Stimulated activated naive CD4-positive, alpha-beta T cell (primary cell): ENCODE results near the gene ARHGEF2.
A peak's percentile ranks its signal among the peaks of the same experiment; 100 is the strongest.

Experiments used
- DNase-seq, 6 experiments: peaks; one replicate each; lab custom pipeline; 2025; lab: John Stamatoyannopoulos, UW

The ARHGEF2 gene

GRCh38 chr1:155978325-155978972, at the start of gene ARHGEF2:
TSS of gene ARHGEF2 (minus strand) at chr1:155978547. CDS start at chr1:155978427, 120 bp downstream.
- DNase-seq = peak; percentile 54 to 72 (median 64)

- no peak for DNase-seq
Measured at GRCh38 chr1:156026588-156026987, 48.2 kb upstream of the ARHGEF2 start.

- no peak for DNase-seq
Measured at GRCh38 chr1:156025876-156026275, 47.5 kb upstream of the ARHGEF2 start.

GRCh38 chr1:156024801-156025200, 46.5 kb upstream of the ARHGEF2 start:
- DNase-seq = no peak

- no peak for DNase-seq
Measured at GRCh38 chr1:156021954-156022353, 43.6 kb upstream of the ARHGEF2 start.

GRCh38 chr1:156021093-156021428, 42.7 kb upstream of the ARHGEF2 start:
- DNase-seq = no peak

- peak; percentile 67 to 87 (median 79) for DNase-seq
Measured at GRCh38 chr1:156020293-156021092, 42.1 kb upstream of the ARHGEF2 start, which contains the start of gene SSR2. TSS of gene SSR2 (minus strand) at chr1:156020951. CDS start at chr1:156020167, 784 bp downstream.

GRCh38 chr1:156019946-156020292, 41.6 kb upstream of the ARHGEF2 start:
- no peak for DNase-seq

GRCh38 chr1:156014829-156015228, 36.5 kb upstream of the ARHGEF2 start:
- no peak for DNase-seq

- DNase-seq = no peak
Measured at GRCh38 chr1:156012051-156012817, 33.9 kb upstream of the ARHGEF2 start.

GRCh38 chr1:156009404-156009803, 31.1 kb upstream of the ARHGEF2 start:
- no peak for DNase-seq

GRCh38 chr1:156006666-156007376, 28.5 kb upstream of the ARHGEF2 start:
- no peak for DNase-seq

GRCh38 chr1:156004843-156005584, 26.7 kb upstream of the ARHGEF2 start:
- DNase-seq = peak in 2 of 6 experiments; percentile 18 to 26

- no peak for DNase-seq
Measured at GRCh38 chr1:156003923-156004188, 25.5 kb upstream of the ARHGEF2 start.

GRCh38 chr1:156002188-156002911, 24.0 kb upstream of the ARHGEF2 start:
- DNase-seq = no peak

- no peak for DNase-seq
Measured at GRCh38 chr1:156001662-156002171, 23.4 kb upstream of the ARHGEF2 start.

GRCh38 chr1:156001021-156001661, 22.8 kb upstream of the ARHGEF2 start:
- no peak for DNase-seq

- no peak for DNase-seq
Measured at GRCh38 chr1:155999964-156000363, 21.6 kb upstream of the ARHGEF2 start.

GRCh38 chr1:155996166-155996565, 17.8 kb upstream of the ARHGEF2 start:
- DNase-seq = no peak

GRCh38 chr1:155993595-155993994, 15.2 kb upstream of the ARHGEF2 start:
- DNase-seq = no peak
